Karpas-422 (cell line): Measurements from ENCODE around the gene MYBPC2. TPM values are rescaled to one million over a fixed set of nuclear protein-coding genes. Genes with fewer than 3 reads are reported as not detected.
A peak's percentile ranks its signal among the peaks of the same experiment; 100 is the strongest.

Experiments
- DNase-seq: peaks from one replicate; pipeline ENCODE4 v3.0.0-alpha.2; 2015
- H2AFZ ChIP-seq: fragments of 200-600 bp; sonication (generic); 2 replicates; pipeline ENCODE4 v1.6.1; 2014; ENCODE audit warnings: antibody characterized with exemption, low read length, mixed read lengths
- H3K27ac ChIP-seq: fragments of 200-600 bp; sonication (generic); 2 replicates; pipeline ENCODE4 v1.5.1; 2014; ENCODE audit warnings: mild to moderate bottlenecking, low read length, moderate library complexity
- H3K27me3 ChIP-seq: fragments of 200-600 bp; sonication (generic); 2 replicates; pipeline ENCODE4 v1.6.1; 2014; ENCODE audit warnings: low read length, mixed read lengths
- H3K36me3 ChIP-seq: fragments of 200-600 bp; sonication (generic); 2 replicates; pipeline ENCODE4 v1.6.1; 2014; ENCODE audit warnings: low read length, mixed read lengths; ENCODE audit not compliant: insufficient read depth
- H3K4me1 ChIP-seq: fragments of 200-600 bp; sonication (generic); 2 replicates; pipeline ENCODE4 v1.6.1; 2014; ENCODE audit warnings: mild to moderate bottlenecking, low read length, mixed read lengths
- H3K4me2 ChIP-seq: fragments of 200-600 bp; sonication (generic); 2 replicates; pipeline ENCODE4 v1.6.1; 2014; ENCODE audit warnings: low read length, low read depth, mild to moderate bottlenecking; ENCODE audit not compliant: poor library complexity, severe bottlenecking
- H3K4me3 ChIP-seq: fragments of 200-600 bp; sonication (generic); 2 replicates; pipeline ENCODE4 v1.5.1; 2014; ENCODE audit warnings: mild to moderate bottlenecking, antibody characterized with exemption, low read length, mixed read lengths
- H3K79me2 ChIP-seq: fragments of 200-600 bp; sonication (generic); 2 replicates; pipeline ENCODE4 v1.6.1; 2014; ENCODE audit warnings: mild to moderate bottlenecking, low read length, mixed read lengths
- H3K9ac ChIP-seq: fragments of 200-600 bp; sonication (generic); 2 replicates; pipeline ENCODE4 v1.6.0; 2014; ENCODE audit warnings: low read length
- H3K9me2 ChIP-seq: fragments of 200-600 bp; sonication (generic), shearing (Covaris generic); replicated peaks from 2 replicates; pipeline ENCODE4 v1.6.0; 2014; ENCODE audit warnings: mild to moderate bottlenecking, low read length, moderate library complexity; ENCODE audit not compliant: insufficient read depth
- H3K9me3 ChIP-seq: fragments of 300-700, 200-600 bp; sonication (generic); 2 replicates; pipeline ENCODE4 v1.6.1; 2014; ENCODE audit warnings: low read length, mixed read lengths
- H4K20me1 ChIP-seq: fragments of 200-600 bp; sonication (generic); 2 replicates; pipeline ENCODE4 v1.6.1; 2014; ENCODE audit warnings: mild to moderate bottlenecking, antibody characterized with exemption, low read length, low read depth; ENCODE audit not compliant: insufficient read depth
- total RNA-seq: library from RNA; depleted of rRNA; stranded (reverse); fragments of >200 nt; shearing (Covaris generic); gene quantifications from 2 replicates; pipeline ENCODE4 v1.2.3, GENCODE V29; 2014; ENCODE audit warnings: low replicate concordance

Gene MYBPC2
- total RNA-seq, 1 experiment from 2014 or later, result 23.4 TPM

DNA sequence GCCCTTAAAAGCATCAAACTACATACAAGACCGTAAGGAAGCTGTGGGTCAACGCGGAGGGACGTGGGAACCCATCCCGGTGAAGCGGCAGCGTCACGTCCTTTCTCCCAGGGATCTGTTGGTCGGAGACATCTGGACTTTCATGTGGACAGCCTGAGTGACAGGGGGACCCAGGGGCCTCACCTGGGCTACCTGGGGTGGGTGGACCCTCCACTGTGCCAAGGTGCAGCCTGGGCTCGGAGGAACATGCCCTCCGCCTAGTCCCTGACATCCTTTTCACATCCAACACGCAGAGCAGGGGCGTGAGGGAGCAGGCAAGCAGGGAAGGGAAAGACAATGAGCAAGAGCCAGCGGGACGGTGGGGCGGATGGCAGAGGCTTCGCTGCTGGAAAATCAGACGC lies 57.7 kb downstream of the MYBPC2 start:
- no peaks in the 10 kb centered on the region for H3K9me2 ChIP-seq
- H3K27ac ChIP-seq, result no peak overlapping the region
- DNase-seq, result no peak

DNA sequence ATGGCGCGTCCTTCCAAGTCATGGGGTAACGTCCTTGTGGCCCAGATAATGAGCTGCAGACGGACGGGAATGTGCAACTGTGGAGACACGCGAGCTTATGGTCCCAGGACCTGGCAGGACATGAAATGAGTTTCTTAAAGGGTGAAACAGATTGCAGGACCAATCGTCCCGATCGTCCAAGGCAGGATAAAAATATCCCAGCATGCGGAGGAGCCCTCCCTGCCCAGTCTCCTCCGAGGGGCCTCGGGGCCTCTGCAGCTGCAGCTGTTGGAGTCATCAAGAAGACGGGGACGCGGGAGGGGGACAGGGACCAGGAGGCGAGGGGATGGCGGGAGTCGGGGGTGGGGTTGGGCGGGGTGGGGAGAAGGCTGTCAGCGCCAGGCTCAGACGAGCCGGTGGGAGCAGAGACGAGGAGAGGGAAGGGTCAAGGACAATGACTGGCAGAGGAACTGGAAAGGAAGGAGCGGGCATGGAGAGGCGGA lies 58.3 kb downstream of the MYBPC2 start:
- Histone ChIP-seq H2AFZ (no peak overlapping the region), H3K9me3 (peaks cover 7% of the 10 kb centered on the region), H3K36me3 (no peaks in the 10 kb centered on the region), H3K4me2 (no peak overlapping the region), H3K9me2 (no peaks in the 10 kb centered on the region), H4K20me1 (0 out of 2 replicates have a peak, but pooled peaks cover 4% of the 10 kb centered on the region), H3K27me3 (no peaks in the 10 kb centered on the region), H3K4me1 (peaks cover 10% of the 10 kb centered on the region), H3K9ac (no peak overlapping the region), H3K27ac (no peak overlapping the region), H3K79me2 (no peaks in the 10 kb centered on the region), H3K4me3 (no peak overlapping the region)
- no peak for DNase-seq

More for the DNA sequence above, 57.7 kb downstream of the MYBPC2 start:
- Histone ChIP-seq H3K27me3 (no peaks in the 10 kb centered on the region), H3K4me2 (no peak overlapping the region), H2AFZ (no peak overlapping the region), H3K36me3 (no peaks in the 10 kb centered on the region; the same call in 1 of the 2 replicates), H3K9me3 (peaks cover 13% of the 10 kb centered on the region), H3K4me1 (peaks cover 10% of the 10 kb centered on the region), H3K4me3 (no peak overlapping the region), H3K9ac (no peak overlapping the region), H4K20me1 (0 out of 2 replicates have a peak, but pooled peaks cover 4% of the 10 kb centered on the region), H3K79me2 (no peaks in the 10 kb centered on the region)

DNA sequence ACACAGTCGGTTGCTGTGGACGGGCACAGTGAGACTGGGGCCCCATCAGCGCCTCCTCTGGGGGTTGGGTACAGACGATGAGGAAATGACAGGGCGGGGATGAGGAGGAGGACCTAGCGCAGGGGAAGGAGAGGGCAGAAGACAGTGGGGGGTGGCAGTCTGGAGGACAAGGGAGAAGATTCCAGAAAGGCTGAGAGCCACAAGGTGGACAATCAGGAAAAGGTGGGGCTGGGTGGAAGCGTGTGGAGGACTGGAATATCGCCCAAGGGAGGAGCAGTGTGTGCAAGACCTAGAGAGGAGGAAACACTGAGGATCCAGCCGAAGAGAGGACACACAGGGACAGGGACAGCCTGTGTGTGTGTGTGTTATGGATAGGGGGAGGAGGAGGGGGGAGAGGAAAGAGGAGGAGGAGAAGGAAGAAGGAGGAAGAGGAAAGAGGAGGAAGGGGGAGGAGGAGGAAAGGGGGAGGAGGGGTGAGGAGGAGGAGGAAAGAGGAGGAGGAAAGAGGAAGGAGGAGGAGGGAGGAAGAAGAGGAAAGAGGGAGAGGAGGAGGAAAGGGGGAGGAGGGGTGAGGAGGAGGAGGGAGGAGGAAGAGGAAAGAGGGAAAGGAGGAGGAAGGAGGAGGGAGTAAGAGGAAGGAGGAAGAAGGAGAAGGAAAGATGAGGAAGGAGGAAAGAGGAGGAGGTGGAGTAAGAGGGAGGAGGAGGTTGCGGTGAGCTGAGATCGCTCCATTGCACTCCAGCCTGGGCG lies 59.8 kb downstream of the MYBPC2 start:
- Histone ChIP-seq H3K9ac (no peak overlapping the region; the same call in 1 of the 2 replicates), H3K4me1 (peaks cover 10% of the 10 kb centered on the region), H4K20me1 (0 out of 2 replicates have a peak, but pooled peaks cover under 1% of the 10 kb centered on the region), H2AFZ (no peak overlapping the region), H3K4me2 (peak overlapping the region; percentile 4), H3K9me3 (no peaks in the 10 kb centered on the region), H3K4me3 (no peak overlapping the region), H3K27ac (no peak overlapping the region), H3K36me3 (no peaks in the 10 kb centered on the region), H3K9me2 (no peaks in the 10 kb centered on the region), H3K27me3 (no peaks in the 10 kb centered on the region), H3K79me2 (no peaks in the 10 kb centered on the region)
- peak; percentile 80 for DNase-seq

DNA sequence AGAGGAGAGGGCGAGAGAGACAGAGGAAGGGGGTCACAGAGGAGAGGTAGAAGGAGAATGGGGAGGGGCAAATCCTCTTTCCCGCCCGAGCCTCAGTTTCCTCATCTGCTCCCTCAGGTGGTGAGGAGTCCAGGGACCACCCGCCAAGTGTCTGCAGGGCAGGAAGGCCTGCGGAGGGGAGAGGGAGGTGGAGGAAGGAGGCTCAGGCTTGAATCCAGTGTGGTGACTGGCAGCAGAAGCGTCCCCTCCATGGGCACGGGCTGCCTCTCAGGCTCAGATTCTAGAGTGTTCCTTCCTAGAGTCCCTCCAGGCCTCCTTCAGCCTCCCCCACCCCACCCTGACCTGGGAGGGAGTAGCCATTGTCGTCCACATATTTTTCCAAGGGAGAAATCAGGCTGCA lies 60.5 kb downstream of the MYBPC2 start:
- Histone ChIP-seq H3K9me3 (no peaks in the 10 kb centered on the region), H3K4me3 (no peak overlapping the region), H3K9me2 (no peaks in the 10 kb centered on the region), H3K27me3 (no peaks in the 10 kb centered on the region), H3K4me1 (peaks cover 10% of the 10 kb centered on the region), H3K79me2 (no peaks in the 10 kb centered on the region), H4K20me1 (no peaks in the 10 kb centered on the region), H3K36me3 (no peaks in the 10 kb centered on the region), H3K4me2 (no peak overlapping the region), H2AFZ (no peak overlapping the region), H3K27ac (no peak overlapping the region), H3K9ac (no peak overlapping the region)
- DNase-seq, result no peak

DNA sequence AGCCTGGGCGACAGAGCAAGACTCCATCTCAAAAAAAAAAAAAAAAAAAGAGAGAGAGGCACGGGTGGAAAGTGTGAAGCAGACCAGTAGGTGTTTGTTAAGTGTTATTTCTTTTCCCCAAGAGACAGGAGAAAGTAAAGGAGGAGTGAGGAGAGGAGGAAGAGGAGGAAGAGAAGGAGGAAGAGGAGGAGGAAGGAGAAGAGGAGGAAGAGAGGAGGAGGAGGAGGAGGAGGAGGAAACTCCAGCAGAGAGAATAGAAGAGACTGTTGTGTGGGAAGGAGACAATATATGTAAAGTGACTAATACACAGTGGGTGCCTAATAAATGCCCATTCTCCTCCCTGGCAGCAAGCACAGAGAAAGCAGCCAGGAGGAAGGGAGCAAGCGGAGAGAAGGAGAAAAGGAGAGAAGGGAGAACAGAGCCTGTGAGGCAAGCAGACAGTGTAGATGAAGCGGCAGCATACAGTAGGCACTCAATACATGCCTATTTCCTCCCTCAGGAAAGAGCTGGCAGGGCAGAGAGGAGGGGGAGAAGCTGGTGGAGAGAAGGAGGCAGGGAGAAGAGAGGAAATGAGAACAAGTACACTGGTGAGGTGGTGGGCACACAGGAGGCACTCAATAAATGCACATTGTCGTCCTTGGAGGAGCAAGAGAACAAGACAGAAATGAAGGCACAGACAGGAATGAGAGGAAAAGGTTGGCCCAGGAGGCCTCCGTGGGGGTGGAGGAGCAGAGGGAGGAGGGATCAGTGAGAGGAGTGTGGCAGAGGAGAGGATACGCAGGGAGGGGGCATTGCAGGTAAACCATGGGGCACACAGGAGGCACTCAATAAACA lies 61.7 kb downstream of the MYBPC2 start:
- DNase-seq, result no peak
- no peak overlapping the region for H3K4me3 ChIP-seq
- no peaks in the 10 kb centered on the region for H3K36me3 ChIP-seq
- no peaks in the 10 kb centered on the region for H4K20me1 ChIP-seq
- no peaks in the 10 kb centered on the region for H3K9me2 ChIP-seq
- H3K9me3 ChIP-seq, result no peaks in the 10 kb centered on the region
- peaks cover 10% of the 10 kb centered on the region for H3K4me1 ChIP-seq
- no peaks in the 10 kb centered on the region for H3K79me2 ChIP-seq
- no peak overlapping the region for H3K9ac ChIP-seq
- no peak overlapping the region for H2AFZ ChIP-seq
- no peaks in the 10 kb centered on the region for H3K27me3 ChIP-seq
- H3K4me2 ChIP-seq, result no peak overlapping the region
- H3K27ac ChIP-seq, result no peak overlapping the region

DNA sequence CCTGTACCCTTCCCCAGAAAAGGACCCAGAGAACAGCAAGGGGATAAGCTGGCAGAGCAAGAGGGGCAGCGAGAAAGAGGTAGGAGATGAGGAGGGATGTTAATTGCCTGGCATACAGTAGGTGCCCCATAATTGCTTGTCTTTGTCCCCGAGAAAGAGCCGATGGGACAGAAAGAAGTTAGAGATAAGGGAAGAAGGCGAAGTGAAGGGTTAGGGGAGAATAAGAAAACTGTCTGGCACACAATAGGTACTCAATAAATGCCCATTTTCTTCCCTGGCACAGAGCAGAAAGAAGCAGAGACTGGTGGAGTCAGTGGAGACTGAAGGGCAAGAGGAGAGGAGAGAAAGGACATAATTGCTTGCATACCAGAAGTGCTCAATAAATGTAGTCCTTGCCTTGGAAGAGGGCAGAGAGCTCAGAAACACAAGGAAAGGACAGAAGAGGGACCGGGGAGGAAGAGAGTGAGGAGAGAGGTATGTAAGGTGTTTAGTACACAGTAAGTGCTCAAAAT lies 62.4 kb downstream of the MYBPC2 start:
- Histone ChIP-seq H3K36me3 (no peaks in the 10 kb centered on the region), H3K9ac (no peak overlapping the region), H3K79me2 (no peaks in the 10 kb centered on the region), H3K4me1 (peaks cover 15% of the 10 kb centered on the region), H3K27me3 (no peaks in the 10 kb centered on the region), H4K20me1 (no peaks in the 10 kb centered on the region), H3K9me2 (no peaks in the 10 kb centered on the region), H3K4me2 (no peak overlapping the region), H3K4me3 (no peak overlapping the region), H3K27ac (no peak overlapping the region), H2AFZ (no peak overlapping the region), H3K9me3 (no peaks in the 10 kb centered on the region)
- no peak for DNase-seq

DNA sequence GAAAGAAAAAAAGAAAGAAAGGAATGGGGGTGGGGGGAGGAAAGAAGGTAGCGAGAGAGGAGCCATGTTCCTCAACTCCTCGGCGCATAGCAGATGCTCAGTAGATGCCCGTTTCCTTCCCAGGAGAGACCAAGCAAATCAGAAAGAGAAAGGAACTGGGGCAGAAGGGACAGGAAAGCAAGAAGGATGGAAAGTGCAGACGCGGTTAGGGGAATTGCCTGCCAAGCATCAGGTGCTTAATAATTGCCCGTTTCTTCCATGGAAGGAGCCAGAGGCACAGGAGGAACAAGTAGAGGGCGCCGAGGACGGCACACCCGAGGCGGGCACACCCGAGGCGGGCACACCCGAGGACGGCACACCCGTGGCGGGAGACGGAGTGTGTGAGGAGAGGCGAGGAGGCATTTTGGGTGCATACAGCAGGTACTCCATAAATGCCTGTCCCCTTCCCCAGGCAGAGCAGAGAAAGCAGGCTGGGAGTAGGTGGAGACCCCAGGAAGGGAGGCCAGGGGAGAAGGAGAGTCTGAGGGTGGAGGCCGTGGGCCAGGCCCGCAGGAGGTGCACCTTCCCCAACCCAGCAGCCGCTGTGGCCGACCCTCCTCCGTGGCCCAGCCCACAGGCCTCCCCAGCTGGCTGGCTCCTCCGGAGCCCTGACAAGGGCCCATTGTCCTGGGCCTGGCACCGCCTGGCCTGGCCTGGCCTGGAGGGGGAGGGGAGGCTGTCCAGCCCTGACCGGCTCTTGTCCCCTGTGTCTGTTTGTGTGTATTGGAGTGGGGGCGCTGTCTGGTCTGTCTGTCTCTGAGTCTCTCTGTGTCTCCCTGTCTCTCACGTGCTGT lies 63.7 kb downstream of the MYBPC2 start:
- Histone ChIP-seq H2AFZ (no peak overlapping the region), H4K20me1 (no peaks in the 10 kb centered on the region), H3K4me1 (peaks cover 24% of the 10 kb centered on the region), H3K4me3 (no peak overlapping the region), H3K27me3 (no peaks in the 10 kb centered on the region), H3K9me3 (no peaks in the 10 kb centered on the region), H3K79me2 (no peaks in the 10 kb centered on the region), H3K9me2 (no peaks in the 10 kb centered on the region), H3K36me3 (no peaks in the 10 kb centered on the region), H3K9ac (no peak overlapping the region), H3K4me2 (no peak overlapping the region), H3K27ac (no peak overlapping the region)
- DNase-seq, result no peak
